A549 (cell line): Measurements from ENCODE around the gene ZSCAN2.

Experiments
- CHD2 ChIP-seq: fragments of 150-350 bp; IDR thresholded peaks from 2 replicates; pipeline ENCODE4 v1.6.1; 2014; ENCODE audit warnings: low read length; ENCODE audit not compliant: partially characterized antibody
- CHD4 ChIP-seq: fragments of 200-600 bp; sonication (generic); IDR thresholded peaks from 2 replicates; pipeline ENCODE4 v1.6.1; 2016; ENCODE audit warnings: antibody characterized with exemption, mild to moderate bottlenecking, borderline replicate concordance
- CTCF ChIP-seq: fragments of >200 bp; sonication (Bioruptor Twin); formaldehyde crosslinking; IDR thresholded peaks from 3 replicates; pipeline ENCODE4 v1.5.1; 2016
- EP300 ChIP-seq, 2 experiments: fragments of >200 bp; sonication (Bioruptor Twin); formaldehyde crosslinking; IDR thresholded peaks; 2 replicates in 1 of 2; 3 replicates in 1 of 2; pipeline ENCODE4 v1.6.1; 2016 to 2017
- HDAC2 ChIP-seq: fragments of 200-600 bp; sonication (generic); IDR thresholded peaks from 2 replicates; pipeline ENCODE4 v1.6.1; 2016
- MAZ ChIP-seq: fragments of 150-350 bp; IDR thresholded peaks from 2 replicates; pipeline ENCODE4 v1.6.1; 2014; ENCODE audit warnings: antibody characterized with exemption, low read depth, low read length, borderline replicate concordance
- NFE2L2 ChIP-seq: fragments of 150-350 bp; conservative IDR thresholded peaks from 2 replicates; pipeline ENCODE4 v1.6.1; 2014; ENCODE audit warnings: low read length
- NPAS2 ChIP-seq: fragments of 250-450 bp; sonication (Bioruptor Pico); IDR thresholded peaks from 2 replicates; pipeline ENCODE4 v1.8.0; 2022; ENCODE audit warnings: mild to moderate bottlenecking, moderate library complexity, borderline replicate concordance
- PHF8 ChIP-seq: fragments of 200-600 bp; sonication (generic); IDR thresholded peaks from 2 replicates; pipeline ENCODE4 v1.6.1; 2016; ENCODE audit warnings: low read depth, mild to moderate bottlenecking, antibody characterized with exemption, moderate library complexity, borderline replicate concordance
- POLR2A ChIP-seq: IDR thresholded peaks from 2 replicates; pipeline ENCODE4 v1.6.1; 2012; ENCODE audit warnings: mild to moderate bottlenecking, low read length

- TF ChIP-seq NFE2L2 (no peak), POLR2A (no peak), EP300 (IDR thresholded peaks at IDR 0.05) (no peak), NPAS2 (CRISPR knock-in tag) (no peak), CHD2 (no peak), CTCF (no peak), CHD4 (no peak), PHF8 (no peak), HDAC2 (no peak), MAZ (no peak)
These were observed 3.0 kb downstream of the ZSCAN2 start for GRCh38 chr15:84603630-84604379.
